A549 (cell line): Measurements from ENCODE around the gene UFD1. TPM values are rescaled to one million over a fixed set of nuclear protein-coding genes. Genes with fewer than 3 reads are reported as not detected.

ENCODE experiments used
- ATAC-seq, 2 experiments: fragments of 200-7000 bp in 1 of 2; fragments of >200 bp in 1 of 2; cut with Nextera tagmentation in 1 of 2; cut with Tn5 transposase in 1 of 2; 3 replicates each; pipeline versions ENCODE4 v1.8.0 to v1.9.1; 2018 to 2020; ENCODE audit warnings: mild to moderate bottlenecking in 1 of 2, moderate library complexity in 1 of 2
- CTCF ChIA-PET: fragments of 300-600 bp; sonication (Branson Sonifier 250); formaldehyde crosslinking; extraction: SDS; loops from one replicate; lab custom pipeline; 2021; ENCODE audit warnings: antibody characterized with exemption, inconsistent platforms; lab: Yijun Ruan, JAX
- POLR2A ChIA-PET: fragments of 350-600 bp; formaldehyde crosslinking; extraction: SDS; loops from one replicate; lab custom pipeline; 2021; ENCODE audit warnings: antibody characterized with exemption, inconsistent platforms; lab: Yijun Ruan, JAX
- DNase-seq, 2 experiments: peaks; one replicate each; pipeline versions ENCODE4 v3.0.0 to v3.0.0-alpha.2; 2011 to 2016; ENCODE audit warnings: low read depth in 1 of 2, low spot score in 1 of 2
- FAIRE-seq: peaks from 2 replicates; lab custom pipeline; 2011; peaks lifted over from hg19 to GRCh38; lab: Jason Lieb, UNC
- H3K27ac ChIP-seq, 2 experiments: fragments of >200 bp; sonication (Bioruptor Twin); formaldehyde crosslinking; 3 replicates each; pipeline ENCODE4 v1.5.1; 2016 to 2017
- H3K4me1 ChIP-seq: fragments of >200 bp; sonication (Bioruptor Twin); formaldehyde crosslinking; 3 replicates; pipeline ENCODE4 v1.6.1; 2016
- H3K4me2 ChIP-seq: fragments of >200 bp; sonication (Bioruptor Twin); formaldehyde crosslinking; 3 replicates; pipeline ENCODE4 v1.6.1; 2016
- H3K4me3 ChIP-seq: fragments of >200 bp; sonication (Bioruptor Twin); formaldehyde crosslinking; 3 replicates; pipeline ENCODE4 v1.5.1; 2016
- H3K9me3 ChIP-seq: fragments of >200 bp; sonication (Bioruptor Twin); formaldehyde crosslinking; 3 replicates; pipeline ENCODE4 v1.6.1; 2016
- CBX2 ChIP-seq: fragments of 200-600 bp; sonication (generic); IDR thresholded peaks from 2 replicates; pipeline ENCODE4 v1.6.1; 2016; ENCODE audit warnings: low read depth, mild to moderate bottlenecking, borderline replicate concordance
- EHF ChIP-seq: fragments of 250-450 bp; sonication (Bioruptor Pico); IDR thresholded peaks from 2 replicates; pipeline ENCODE4 v1.5.0; 2020; ENCODE audit warnings: mild to moderate bottlenecking
- EHMT2 ChIP-seq: fragments of 200-600 bp; sonication (generic); IDR thresholded peaks from 2 replicates; pipeline ENCODE4 v1.6.1; 2016; ENCODE audit warnings: antibody characterized with exemption, low read depth, mild to moderate bottlenecking, moderate library complexity
- FOSB ChIP-seq: fragments of 250-450 bp; sonication (Bioruptor Pico); IDR thresholded peaks from 2 replicates; pipeline ENCODE4 v1.5.0; 2020; ENCODE audit warnings: mild to moderate bottlenecking, moderate library complexity
- FOSL2 ChIP-seq, 2 experiments: fragments of 450-650 bp in 1 of 2; fragments of >200 bp in 1 of 2; sonication (Bioruptor Twin) in 1 of 2; formaldehyde crosslinking; IDR thresholded peaks; 2 replicates each; pipeline versions ENCODE4 v1.5.0 to v1.6.1; 2016 to 2020; ENCODE audit warnings: mild to moderate bottlenecking in 1 of 2, moderate library complexity in 1 of 2
- HOXA7 ChIP-seq: fragments of 250-450 bp; sonication (Bioruptor Pico); IDR thresholded peaks from 2 replicates; pipeline ENCODE4 v1.5.0; 2020; ENCODE audit warnings: mild to moderate bottlenecking, moderate library complexity
- HOXB5 ChIP-seq: fragments of 250-450 bp; sonication (Bioruptor Pico); IDR thresholded peaks from 2 replicates; pipeline ENCODE4 v1.5.0; 2020; ENCODE audit warnings: mild to moderate bottlenecking, moderate library complexity
- KDM1A ChIP-seq: fragments of 200-600 bp; sonication (generic); IDR thresholded peaks from 2 replicates; pipeline ENCODE4 v1.6.1; 2016; ENCODE audit warnings: low read depth, mild to moderate bottlenecking
- MAX ChIP-seq: IDR thresholded peaks from 2 replicates; pipeline ENCODE4 v1.6.1; 2012
- MYC ChIP-seq: IDR thresholded peaks from 2 replicates; pipeline ENCODE4 v1.6.1; 2012; ENCODE audit warnings: mild to moderate bottlenecking, inconsistent platforms, low read length, improper control_type of control experiment, borderline replicate concordance
- PHF8 ChIP-seq: fragments of 200-600 bp; sonication (generic); IDR thresholded peaks from 2 replicates; pipeline ENCODE4 v1.6.1; 2016; ENCODE audit warnings: low read depth, mild to moderate bottlenecking, antibody characterized with exemption, moderate library complexity, borderline replicate concordance
- POLR2A ChIP-seq: IDR thresholded peaks from 2 replicates; pipeline ENCODE4 v1.6.1; 2012; ENCODE audit warnings: mild to moderate bottlenecking, low read length
- REST ChIP-seq: fragments of 200-600 bp; sonication (generic); IDR thresholded peaks from 2 replicates; pipeline ENCODE4 v1.6.1; 2016; ENCODE audit warnings: antibody characterized with exemption, mild to moderate bottlenecking, moderate library complexity
- RNF2 ChIP-seq: fragments of 200-600 bp; sonication (generic); IDR thresholded peaks from 2 replicates; pipeline ENCODE4 v1.6.1; 2016; ENCODE audit warnings: low read depth, mild to moderate bottlenecking, antibody characterized with exemption, moderate library complexity, borderline replicate concordance
- SREBF2 ChIP-seq: fragments of 450-650 bp; IDR thresholded peaks from 2 replicates; pipeline ENCODE4 v1.6.1; 2014; ENCODE audit warnings: mild to moderate bottlenecking, moderate library complexity
- ZFP36 ChIP-seq: fragments of 450-650 bp; IDR thresholded peaks from 2 replicates; pipeline ENCODE4 v1.6.1; 2014; ENCODE audit warnings: borderline replicate concordance; ENCODE audit not compliant: partially characterized antibody
- ZSCAN20 ChIP-seq: fragments of 250-450 bp; sonication (Bioruptor Pico); IDR thresholded peaks from 2 replicates; pipeline ENCODE4 v1.8.0; 2022; ENCODE audit warnings: mild to moderate bottlenecking, moderate library complexity
- WGBS: methylation state at CpG from one replicate; pipeline ENCODE4 v1.1.6; 2017; ENCODE audit errors: missing lambda C conversion rate; 5-methylcytosine and 5-hydroxymethylcytosine counted together
- polyA plus RNA-seq, 4 experiments: library from polyadenylated mRNA; depleted of rRNA in 3 of 4; stranded (reverse); fragments of >200 nt; fragmentation: RNase III in 1 of 4; extraction: RNeasy Plus Mini Kit Qiagen cat#74134 plus additional on column Dnase treatment in 1 of 4; gene quantifications; 2 replicates in 3 of 4; 3 replicates in 1 of 4; pipeline ENCODE4 v1.2.3, GENCODE V29; 2011 to 2017

UFD1 gene
- polyA plus RNA-seq, 2 of the 4 experiments (the other 2 are of a cell fraction), result 95.4 to 96.1 TPM

DNA sequence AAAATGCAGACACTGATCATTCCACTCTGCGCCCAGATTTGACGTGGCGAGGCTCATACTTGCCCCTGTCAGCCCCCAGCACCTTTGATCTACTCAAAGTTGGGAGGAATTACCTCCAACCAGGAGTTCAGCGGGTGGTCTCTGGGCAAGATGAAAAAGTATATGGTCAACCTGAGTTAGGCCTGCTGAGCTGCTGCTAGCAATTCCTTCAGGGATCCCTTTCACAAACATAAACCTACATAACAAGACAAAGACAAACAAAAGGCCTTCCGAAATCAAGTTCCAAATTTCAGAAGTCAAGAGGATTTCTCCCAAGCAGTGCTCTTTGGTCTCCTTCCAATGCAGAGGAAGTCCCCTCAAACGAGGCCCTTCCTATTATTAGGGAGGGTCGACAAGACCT is 24.4 kb upstream of the UFD1 start:
- TF ChIP-seq MYC (no peak), MAX (no peak), FOSL2 (IDR thresholded peaks at IDR 0.05) (no peak), FOSL2 (CRISPR knock-in tag; IDR thresholded peaks at IDR 0.05) (no peak), REST (no peak), FOSB (CRISPR knock-in tag) (no peak)
- Histone ChIP-seq H3K4me3 (no peak overlapping the region), H3K9me3 (no peaks in the 10 kb centered on the region), H3K27ac (no peak overlapping the region), H3K4me2 (no peak overlapping the region), H3K4me1 (no peaks in the 10 kb centered on the region)
- DNase-seq, result no peak
- ATAC-seq, result no peak
- no peak for FAIRE-seq
- CTCF ChIA-PET, result interaction anchor here (1.1 to 1.8 kb wide), 2 partner anchors 88 to 126 kb away, joined by 3 to 11 read pairs; no protein-coding TSS in a partner anchor
- WGBS, result 84% methylated on average over 7 of the region's 7 CpGs
- POLR2A ChIA-PET, result no interaction called here

DNA sequence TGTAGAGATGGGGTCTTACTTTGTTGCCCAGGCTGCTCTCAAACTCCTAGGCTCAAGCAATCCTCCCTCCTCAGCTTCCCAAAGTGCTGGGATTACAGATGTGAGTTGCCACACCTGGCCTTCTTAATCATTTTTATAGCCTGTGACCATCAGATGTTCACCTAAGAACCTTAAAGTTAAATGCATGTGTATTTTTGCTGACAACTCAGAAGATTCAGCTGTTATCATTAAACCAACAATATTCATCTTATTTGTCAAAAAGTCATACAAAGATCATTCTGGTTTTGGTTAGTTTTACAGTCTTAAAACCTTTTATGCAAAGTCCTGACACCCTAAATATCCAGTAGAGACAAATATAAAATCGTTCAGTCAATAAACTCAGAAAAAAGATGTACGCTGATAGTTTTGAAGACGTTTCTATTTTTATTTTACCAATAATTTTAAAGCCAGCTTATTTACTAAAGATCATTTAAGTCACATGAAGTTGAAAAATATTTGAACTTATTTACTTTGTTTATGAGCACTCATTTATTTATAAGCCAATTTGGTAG is 23.0 kb upstream of the UFD1 start:
- Histone ChIP-seq H3K4me1 (no peaks in the 10 kb centered on the region), H3K4me3 (no peak overlapping the region), H3K4me2 (no peak overlapping the region)
- ChIA-PET CTCF (interaction anchor here (1.3 to 1.8 kb wide), 2 partner anchors 43 to 128 kb away, joined by 3 to 11 read pairs; no protein-coding TSS in a partner anchor), POLR2A (no interaction called here)
- ATAC-seq (no peak), FAIRE-seq (no peak), DNase-seq (no peak)
- TF ChIP-seq HOXA7, result no peak
- TF ChIP-seq KDM1A, result no peak
- TF ChIP-seq, all 56 proteins: peak for 0
- H3K9me3 ChIP-seq, result no peaks in the 10 kb centered on the region
- H3K27ac ChIP-seq, result no peak overlapping the region
- 72% methylated on average over 3 of the region's 3 CpGs for WGBS

GRCh38 chr22:19499880-19500242 is 20.9 kb upstream of the UFD1 start:
- Histone ChIP-seq H3K27ac (no peak overlapping the region), H3K4me2 (no peak overlapping the region), H3K4me1 (no peaks in the 10 kb centered on the region), H3K9me3 (no peaks in the 10 kb centered on the region), H3K4me3 (no peak overlapping the region)
- no peak for ATAC-seq
- WGBS, result 88% methylated on average over 3 of the region's 4 CpGs
- FAIRE-seq, result no peak
- ChIA-PET POLR2A (no interaction called here), CTCF (no interaction called here)
- TF ChIP-seq POLR2A, result no peak
- DNase-seq, result no peak

- ChIA-PET POLR2A (no interaction called here), CTCF (no interaction called here)
- FAIRE-seq, result no peak
- Histone ChIP-seq H3K4me3 (no peak overlapping the region), H3K4me2 (no peak overlapping the region), H3K4me1 (no peaks in the 10 kb centered on the region)
- TF ChIP-seq PHF8 (no peak), HOXA7 (no peak), EHMT2 (no peak), RNF2 (no peak), HOXB5 (CRISPR knock-in tag) (no peak), CBX2 (no peak), ZFP36 (no peak), ZSCAN20 (CRISPR knock-in tag) (no peak), EHF (no peak), SREBF2 (no peak)
- TF ChIP-seq, all 56 proteins: peak for 0
- DNase-seq, result no peak
- H3K9me3 ChIP-seq, result no peaks in the 10 kb centered on the region
- no peak for ATAC-seq
- H3K27ac ChIP-seq, result no peak overlapping the region
- 98% methylated on average over 6 of the region's 7 CpGs for WGBS
Observed at GRCh38 chr22:19499236-19499879, 20.4 kb upstream of the UFD1 start.
